ENCODE results near the gene USH2A.

Gene USH2A

GRCh38 chr1:215665215-215665614, 758.0 kb downstream of the USH2A start:
- in situ Hi-C loops (cut with HindIII; ENCODE audit: low sequenced_read_pairs): no loop called here

DNA sequence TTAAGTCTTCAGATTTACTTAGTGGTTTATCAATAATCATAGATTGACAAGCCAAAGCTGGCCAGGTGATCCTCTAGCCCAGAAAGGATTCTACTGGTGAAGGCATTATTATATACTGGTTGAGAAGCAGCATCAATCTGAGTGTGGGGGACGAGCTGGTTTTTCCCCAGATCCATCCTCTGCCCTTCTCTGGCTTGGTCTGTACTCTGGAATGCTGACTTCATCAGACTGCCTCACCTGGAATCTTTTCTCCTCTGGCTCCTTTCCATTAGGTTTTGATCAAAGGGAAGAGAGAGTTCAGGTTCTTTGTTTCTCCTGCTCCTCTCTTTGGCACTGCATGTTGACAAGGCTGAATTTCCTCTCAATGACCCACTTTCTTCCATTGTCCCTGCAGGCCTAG, 762.2 kb downstream of the USH2A start:
- in situ Hi-C loops (cut with HindIII; ENCODE audit: low sequenced_read_pairs): no loop called here

DNA sequence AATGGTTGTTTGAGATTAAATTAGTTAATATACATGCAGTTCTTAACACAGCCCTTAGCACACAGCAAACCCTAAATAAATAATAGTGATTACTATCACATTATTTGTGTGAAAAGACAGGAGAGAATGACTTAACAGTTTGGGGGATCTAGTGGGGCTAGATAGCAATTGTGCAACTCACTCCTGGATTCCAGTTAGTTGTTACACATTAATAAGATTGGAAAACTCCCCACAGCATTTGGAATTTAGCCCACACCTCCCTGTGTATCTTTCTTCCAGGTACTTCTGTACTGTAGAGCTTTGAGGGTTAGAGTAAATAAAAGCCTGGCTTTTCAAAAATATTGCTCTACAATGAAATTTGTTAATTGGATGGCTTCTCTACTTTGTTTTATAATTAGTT, 763.0 kb downstream of the USH2A start:
- in situ Hi-C loops (cut with HindIII; ENCODE audit: low sequenced_read_pairs): no loop called here

- in situ Hi-C loops (cut with HindIII; ENCODE audit: low sequenced_read_pairs): no loop called here
Observed at GRCh38 chr1:215657047-215657446, 766.2 kb downstream of the USH2A start.

DNA sequence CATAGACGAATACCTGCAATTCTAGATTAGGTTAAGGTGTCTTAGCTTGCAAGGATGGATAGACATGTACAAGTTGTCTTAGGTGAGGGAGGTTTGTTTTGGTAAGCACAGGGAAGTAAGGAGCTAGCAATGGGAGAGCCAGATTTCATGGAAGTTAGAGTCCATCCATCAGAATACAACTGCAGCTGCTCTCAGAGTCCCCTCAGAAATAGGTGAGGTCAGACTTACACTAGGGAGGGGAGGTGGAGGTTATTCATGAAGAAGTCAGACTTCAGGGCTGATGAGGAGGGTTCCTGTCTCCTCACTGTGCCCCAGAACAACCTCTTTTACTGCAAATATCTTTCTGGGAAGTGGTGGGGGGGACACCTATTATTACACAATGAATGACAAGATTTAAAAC, 770.9 kb downstream of the USH2A start:
- in situ Hi-C loops (cut with HindIII; ENCODE audit: low sequenced_read_pairs): no loop called here

- in situ Hi-C loops (cut with HindIII; ENCODE audit: low sequenced_read_pairs): no loop called here
Observed at GRCh38 chr1:215651867-215652266, 771.4 kb downstream of the USH2A start.

DNA sequence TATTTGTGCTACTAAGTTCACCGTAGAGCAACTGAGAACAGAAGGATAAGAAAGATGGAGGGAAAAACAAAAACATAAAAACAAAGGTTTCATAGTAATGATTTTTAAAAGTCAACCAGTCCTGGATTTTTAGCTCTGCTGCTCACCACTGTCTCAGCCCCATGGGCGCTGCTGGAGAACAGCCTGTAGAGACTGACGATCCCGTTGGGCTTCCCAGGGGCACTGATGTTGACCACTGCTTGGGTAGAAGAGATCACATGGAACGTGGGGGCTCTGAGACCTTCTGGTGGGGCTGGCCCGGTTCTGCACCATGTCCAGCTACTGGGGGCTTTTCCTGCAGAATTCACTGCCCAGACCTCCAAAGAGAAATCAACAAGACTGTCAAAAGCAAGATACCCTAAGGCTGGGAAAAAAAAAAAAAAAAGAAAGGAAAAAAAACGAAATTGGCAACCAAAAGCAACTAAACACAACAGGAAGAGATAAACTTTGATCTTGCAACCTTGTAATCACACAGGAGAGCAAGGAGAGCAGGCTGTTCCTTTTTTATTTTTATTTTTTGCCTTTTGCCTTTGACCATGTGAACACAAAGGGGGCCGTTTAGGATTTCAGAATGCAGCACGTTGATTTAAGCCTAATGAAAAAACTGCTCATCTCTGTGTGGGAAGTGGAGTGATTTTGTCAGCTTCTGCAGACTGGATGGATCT, 772.6 kb downstream of the USH2A start:
- in situ Hi-C loops (cut with HindIII; ENCODE audit: low sequenced_read_pairs): no loop called here

- in situ Hi-C loops (cut with HindIII; ENCODE audit: low sequenced_read_pairs): no loop called here
Observed at GRCh38 chr1:215648957-215649356, 774.3 kb downstream of the USH2A start.

DNA sequence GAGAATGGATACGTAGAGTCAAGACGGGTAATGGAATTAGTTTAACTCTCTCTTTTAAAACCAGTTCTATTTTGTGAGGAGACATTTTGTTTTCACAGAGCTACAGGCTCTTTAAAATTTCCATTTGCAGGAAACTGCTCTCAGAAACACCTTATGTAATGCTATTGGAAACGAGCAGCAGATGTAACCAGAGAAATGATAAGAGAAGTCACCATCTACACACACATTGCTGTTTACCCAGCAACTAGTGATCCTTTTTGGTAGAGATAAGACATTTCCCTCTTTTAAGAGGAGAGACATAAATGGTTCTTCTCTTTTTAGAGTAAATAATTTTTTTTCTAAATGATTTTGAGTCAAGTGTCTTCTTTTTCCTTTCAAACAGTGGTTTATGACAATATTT, 775.5 kb downstream of the USH2A start:
- in situ Hi-C loops (cut with HindIII; ENCODE audit: low sequenced_read_pairs): no loop called here

DNA sequence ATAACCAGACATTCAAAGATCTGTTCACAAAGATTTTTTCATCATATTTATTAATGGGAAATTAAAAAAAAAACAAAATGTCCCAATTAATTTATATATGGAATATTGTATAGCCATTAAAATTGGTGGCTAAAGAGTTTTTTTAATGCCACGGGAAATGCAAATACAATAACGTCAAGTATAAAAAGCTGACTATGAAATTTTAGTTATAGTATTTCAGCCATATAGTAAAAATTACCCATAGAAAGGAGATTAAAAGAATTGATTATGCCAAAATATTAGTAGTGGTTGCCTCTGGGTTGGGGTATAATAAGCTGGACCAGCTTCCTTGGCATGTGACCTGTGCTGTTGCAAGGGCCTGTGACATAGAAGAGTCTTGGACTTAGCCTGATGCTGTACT, 777.4 kb downstream of the USH2A start:
- in situ Hi-C loops (cut with HindIII; ENCODE audit: low sequenced_read_pairs): no loop called here

DNA sequence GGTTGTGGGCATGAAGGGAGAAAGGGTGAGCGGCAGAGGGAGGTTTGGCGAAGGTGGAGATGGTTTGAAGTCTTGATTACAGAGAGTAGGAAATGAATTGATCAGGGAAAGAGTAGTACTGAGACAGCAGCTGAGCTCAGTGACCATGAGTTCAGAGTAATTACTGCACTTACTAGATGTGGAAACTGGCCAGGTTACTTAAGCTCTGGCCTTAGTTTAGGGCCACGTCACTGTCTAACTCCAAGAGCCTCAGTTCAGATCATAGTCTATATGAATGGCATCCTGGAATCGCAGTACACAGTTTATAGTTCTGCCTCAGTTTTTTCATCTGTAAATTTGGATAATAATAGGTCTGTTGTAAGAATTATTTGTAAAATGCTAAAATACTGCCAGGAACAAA, 778.1 kb downstream of the USH2A start:
- in situ Hi-C loops (cut with HindIII; ENCODE audit: low sequenced_read_pairs): no loop called here

- in situ Hi-C loops (cut with HindIII; ENCODE audit: low sequenced_read_pairs): no loop called here
Observed at GRCh38 chr1:215643592-215644321, 779.5 kb downstream of the USH2A start.

DNA sequence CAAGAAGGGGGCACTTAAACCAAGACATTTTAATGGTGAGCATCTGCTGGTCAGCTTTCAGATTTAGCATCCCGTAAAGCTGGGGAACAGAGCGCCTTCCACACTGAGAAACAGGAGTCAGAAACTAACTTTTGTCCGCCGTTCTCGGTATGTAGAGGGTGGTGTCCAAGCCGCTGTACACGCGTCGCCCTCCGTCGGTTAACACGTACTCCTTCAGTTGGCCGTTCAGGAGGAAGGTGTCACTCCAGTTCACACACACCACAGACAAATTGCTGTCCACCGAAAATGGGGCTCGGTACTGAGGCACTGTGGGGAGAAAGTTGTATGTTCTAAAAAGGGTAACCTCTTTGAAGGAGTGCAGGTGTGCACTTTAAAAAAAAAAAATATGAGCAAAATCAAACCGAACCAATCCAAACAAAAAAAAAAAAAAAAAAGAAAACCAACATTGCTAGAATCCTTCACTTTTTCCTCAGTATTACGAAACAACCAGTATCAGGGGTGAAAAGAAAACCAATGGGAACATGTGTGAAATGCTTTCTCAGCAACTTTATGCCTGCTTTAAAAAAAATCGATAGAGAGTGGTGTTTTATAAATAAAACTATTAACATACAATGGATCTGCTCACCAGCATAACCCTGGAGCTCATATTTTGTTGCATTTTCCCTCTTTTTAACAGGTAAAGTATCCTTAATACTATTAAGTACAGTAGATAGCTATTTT, 782.7 kb downstream of the USH2A start:
- in situ Hi-C loops (cut with HindIII; ENCODE audit: low sequenced_read_pairs): no loop called here

DNA sequence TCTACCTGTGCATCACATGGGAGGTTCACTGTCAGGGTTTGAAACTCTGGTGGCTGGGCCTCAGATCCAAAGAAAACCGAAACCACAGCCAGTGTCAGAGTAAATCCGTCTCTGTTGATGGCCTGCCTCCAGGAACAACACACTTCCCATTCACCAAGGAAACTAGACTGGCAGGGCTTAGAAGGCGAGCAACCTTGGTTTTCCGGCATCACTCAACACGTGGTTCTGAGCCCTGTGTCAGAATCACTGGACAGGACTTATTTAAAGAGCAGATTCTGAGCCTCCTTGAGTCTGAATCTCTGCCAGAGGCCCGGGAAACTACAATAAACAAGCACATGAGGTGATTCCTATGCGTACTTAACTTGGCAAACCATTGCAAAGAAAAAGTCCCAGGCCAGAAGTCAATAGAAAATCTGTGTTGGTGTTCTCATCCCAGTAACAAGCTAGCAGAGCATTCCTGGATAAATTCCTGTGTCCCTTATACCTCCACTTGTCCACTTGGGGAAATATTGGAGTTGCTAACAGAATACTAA, 786.1 kb downstream of the USH2A start:
- in situ Hi-C loops (cut with HindIII; ENCODE audit: low sequenced_read_pairs): no loop called here

DNA sequence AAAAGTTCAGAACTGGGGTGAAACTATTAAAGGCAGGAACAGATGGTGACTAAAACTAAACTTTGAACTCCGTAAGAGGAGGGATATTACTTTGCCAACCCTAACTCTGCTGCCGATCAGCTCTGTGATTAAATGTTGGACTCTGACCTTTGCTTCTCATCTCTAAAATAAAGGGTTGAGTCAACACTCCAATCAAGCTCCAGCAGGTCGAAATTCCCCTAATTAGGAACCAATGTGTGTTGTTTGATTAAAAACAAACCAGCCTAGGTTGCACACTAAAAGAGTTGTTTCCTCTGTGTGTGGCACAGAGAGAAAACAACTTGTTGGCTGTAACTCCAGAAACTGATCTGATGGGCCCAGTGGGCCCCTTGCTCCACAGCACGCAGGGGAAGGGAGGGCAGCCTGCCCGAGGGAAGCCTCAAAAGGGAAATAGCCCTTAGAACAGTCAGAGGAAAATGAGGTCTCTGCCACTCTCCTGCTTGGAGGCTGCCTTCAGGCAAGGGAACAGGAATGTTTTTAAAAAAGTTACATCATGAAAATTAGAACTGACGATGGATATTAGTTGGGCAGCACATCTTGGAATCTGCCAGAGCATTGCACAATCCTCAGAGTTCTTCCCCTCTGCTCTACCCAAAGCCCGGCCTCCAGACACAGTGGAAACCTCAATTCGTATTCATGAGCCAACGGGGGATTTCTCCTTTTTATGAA, 786.8 kb downstream of the USH2A start:
- in situ Hi-C loops (cut with HindIII; ENCODE audit: low sequenced_read_pairs): no loop called here

- in situ Hi-C loops (cut with HindIII; ENCODE audit: low sequenced_read_pairs): no loop called here
Observed at GRCh38 chr1:215635827-215636226, 787.4 kb downstream of the USH2A start.

- in situ Hi-C loops (cut with HindIII; ENCODE audit: low sequenced_read_pairs): no loop called here
Observed at GRCh38 chr1:215631489-215631888, 791.8 kb downstream of the USH2A start.

DNA sequence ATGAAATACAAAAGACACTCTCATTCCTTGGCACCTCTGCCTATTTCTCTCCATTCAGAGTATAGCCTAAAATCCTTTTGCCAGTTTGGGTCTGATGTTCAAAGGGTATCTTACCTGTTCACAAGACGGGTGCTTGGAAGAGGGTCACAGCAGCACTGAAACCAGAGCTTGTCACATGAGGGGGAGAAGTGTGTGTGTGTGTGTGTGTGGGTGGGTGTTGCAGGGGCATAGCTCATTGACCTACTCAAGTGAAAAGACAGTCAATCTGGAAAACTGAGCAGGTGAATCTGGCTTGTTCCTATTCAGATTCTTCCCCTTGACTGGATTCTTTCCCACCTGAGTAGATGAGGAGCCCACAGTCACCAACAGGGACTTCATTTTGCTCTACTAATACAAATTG, 792.2 kb downstream of the USH2A start:
- in situ Hi-C loops (cut with HindIII; ENCODE audit: low sequenced_read_pairs): no loop called here

DNA sequence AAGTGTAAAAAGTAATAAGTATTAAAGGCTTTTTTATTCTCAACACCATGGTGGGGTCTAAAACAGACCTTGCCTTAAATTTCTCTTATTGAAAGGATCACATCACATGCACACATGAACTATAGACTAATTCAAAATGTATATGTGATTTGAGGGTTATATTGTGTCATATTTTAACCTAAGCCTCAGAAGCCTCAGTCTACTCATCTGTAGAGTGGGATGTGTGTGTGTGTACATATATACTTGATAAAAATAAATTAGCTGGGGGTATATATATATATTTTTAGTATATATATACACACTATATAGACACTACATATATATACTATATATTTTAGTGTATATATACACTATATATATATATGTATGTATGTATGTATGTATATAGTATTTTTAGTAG, 797.3 kb downstream of the USH2A start:
- in situ Hi-C loops (cut with HindIII; ENCODE audit: low sequenced_read_pairs): no loop called here

DNA sequence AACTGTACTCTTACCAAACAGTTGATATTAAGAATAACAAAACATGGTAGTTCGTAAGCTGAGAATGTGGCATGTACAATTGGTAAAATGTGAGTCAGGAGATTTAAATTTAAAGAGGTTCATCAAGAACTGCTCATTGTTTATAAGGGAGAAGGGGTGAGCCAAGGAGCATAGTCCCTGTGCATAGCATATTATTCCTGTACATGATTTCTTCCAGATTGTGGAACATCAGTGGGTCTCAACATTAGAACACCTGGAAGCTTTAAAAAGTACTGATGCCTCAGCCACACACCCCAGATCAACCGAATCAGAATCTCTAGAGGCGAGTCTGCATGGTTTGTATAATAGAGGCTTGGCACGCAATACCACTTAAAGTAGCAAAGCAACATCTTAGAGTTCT, 800.1 kb downstream of the USH2A start:
- in situ Hi-C loops (cut with HindIII; ENCODE audit: low sequenced_read_pairs): no loop called here

GRCh38 chr1:215617979-215618378, 805.3 kb downstream of the USH2A start:
- in situ Hi-C loops (cut with HindIII; ENCODE audit: low sequenced_read_pairs): no loop called here
